Myocyte (in vitro differentiated cells): ENCODE measurements around the gene ZNF764. TPM values are rescaled to one million over a fixed set of nuclear protein-coding genes. Genes with fewer than 3 reads are reported as not detected.
"Not testable (repeated sequence)": the region's sequence is repeated elsewhere in the genome, so short reads cannot be mapped to it uniquely, and the experiment has no call there.

ENCODE experiments used
- DNase-seq: peaks from one replicate; pipeline ENCODE4 v3.0.0-alpha.2; 2012; ENCODE audit warnings: low read depth
- polyA plus RNA-seq: library from polyadenylated mRNA; unstranded; fragments of >200 nt; gene quantifications from one replicate; pipeline ENCODE4 v1.2.1, GENCODE V29; 2012; ENCODE audit warnings: missing spikeins
- total RNA-seq: library from RNA; depleted of rRNA; stranded (reverse); fragments of >200 nt; gene quantifications from 2 replicates; pipeline ENCODE4 v1.2.3, GENCODE V29; 2014

The ZNF764 gene
- 8.4 and 9.0 TPM in 2 replicates for total RNA-seq
- 4.6 TPM for polyA plus RNA-seq

GRCh38 chr16:30557957-30558788 is at the start of gene ZNF764:
ZNF764 (minus strand) TSS chr16:30558374; CDS start chr16:30558182, 192 bp downstream.
- DNase-seq, result peak; percentile 99

GRCh38 chr16:30606004-30606403 is 47.8 kb upstream of the ZNF764 start:
- no peak for DNase-seq

GRCh38 chr16:30605158-30605557 is 47.0 kb upstream of the ZNF764 start:
- no peak for DNase-seq

- DNase-seq, result no peak
Measured at GRCh38 chr16:30604316-30604947, 46.3 kb upstream of the ZNF764 start.

- no peak for DNase-seq
Measured at GRCh38 chr16:30603945-30604315, 45.8 kb upstream of the ZNF764 start.

- no peak for DNase-seq
Measured at GRCh38 chr16:30602616-30603277, 44.6 kb upstream of the ZNF764 start.

- DNase-seq, result no peak
Measured at GRCh38 chr16:30601966-30602365, 43.8 kb upstream of the ZNF764 start.

GRCh38 chr16:30600929-30601328 is 42.8 kb upstream of the ZNF764 start:
- no peak for DNase-seq

GRCh38 chr16:30600215-30600614 is 42.0 kb upstream of the ZNF764 start:
- DNase-seq, result no peak

GRCh38 chr16:30592871-30593270 is 34.7 kb upstream of the ZNF764 start:
- DNase-seq, result no peak

- not testable (repeated sequence) for DNase-seq
Measured at GRCh38 chr16:30590869-30591268, 32.7 kb upstream of the ZNF764 start.

- DNase-seq, result not testable (repeated sequence)
Measured at GRCh38 chr16:30589582-30589981, 31.4 kb upstream of the ZNF764 start.

GRCh38 chr16:30588651-30589050 is 30.5 kb upstream of the ZNF764 start:
- DNase-seq, result no peak

- DNase-seq, result peak; percentile 99
Measured at GRCh38 chr16:30585400-30586191, 27.4 kb upstream of the ZNF764 start, which contains the start of gene ZNF785. ZNF785 (minus strand) TSS chr16:30585697; CDS start chr16:30585611, 86 bp downstream.

- no peak for DNase-seq
Measured at GRCh38 chr16:30585022-30585399, 26.8 kb upstream of the ZNF764 start.

GRCh38 chr16:30582611-30583340 is 24.6 kb upstream of the ZNF764 start:
- no peak for DNase-seq

GRCh38 chr16:30581457-30581856 is 23.3 kb upstream of the ZNF764 start:
- DNase-seq, result no peak

- no peak for DNase-seq
Measured at GRCh38 chr16:30574678-30575077, 16.5 kb upstream of the ZNF764 start.

- peak; percentile 98 for DNase-seq
Measured at GRCh38 chr16:30571445-30572322, 13.5 kb upstream of the ZNF764 start, which contains the start of gene ZNF688. ZNF688 (minus strand) TSS chr16:30571714; CDS start chr16:30571629, 85 bp downstream.
